Right atrium auricular region (tissue), 2 donors: ENCODE data around the gene PID1. TPM values are rescaled to one million over a fixed set of nuclear protein-coding genes. Genes with fewer than 3 reads are reported as not detected.

ENCODE experiments used
- DNase-seq: peaks from one replicate; pipeline ENCODE4 v3.0.0-alpha.2; 2019; ENCODE audit warnings: low spot score
- H3K27ac ChIP-seq, 2 donors: fragments of 200-600 bp; sonication (generic); 1 replicate in 1 of 2; 2 replicates in 1 of 2; pipeline ENCODE4 v1.5.1; 2016 to 2019
- H3K27me3 ChIP-seq, 2 donors: fragments of 200-600 bp; sonication (generic); one replicate each; pipeline versions ENCODE4 v1.5.1 to v1.6.0; 2017 to 2019
- H3K36me3 ChIP-seq: fragments of 200-600 bp; sonication (generic); one replicate; pipeline ENCODE4 v1.5.1; 2016
- H3K4me1 ChIP-seq, 2 donors: fragments of 200-600 bp; sonication (generic); one replicate each; pipeline versions ENCODE4 v1.5.1 to v1.6.0; 2017 to 2019
- H3K4me3 ChIP-seq, 2 donors: fragments of 200-600 bp; sonication (generic); 1 replicate in 1 of 2; 2 replicates in 1 of 2; pipeline ENCODE4 v1.5.1; 2017 to 2019; ENCODE audit warnings: mild to moderate bottlenecking in 1 of 2, moderate library complexity in 1 of 2
- H3K9me3 ChIP-seq, 2 donors: fragments of 200-600 bp; sonication (generic); one replicate each; pipeline ENCODE4 v1.5.1; 2019
- total RNA-seq, 2 donors: library from RNA; depleted of rRNA; stranded (reverse); fragments of >200 nt; gene quantifications; one replicate each; pipeline ENCODE4 v1.1.0, GENCODE V29; 2016
- TF ChIP-seq, protein P1 (sequence below), 2 donors: fragments of 200-600 bp; sonication (generic); IDR thresholded peaks; one replicate each; pipeline ENCODE4 v1.5.1; 2019; ENCODE audit warnings: antibody characterized with exemption in 2 of 2

PID1 gene
- total RNA-seq, 2 donors from 2014 or later, result 9.1 to 24.0 TPM

DNA sequence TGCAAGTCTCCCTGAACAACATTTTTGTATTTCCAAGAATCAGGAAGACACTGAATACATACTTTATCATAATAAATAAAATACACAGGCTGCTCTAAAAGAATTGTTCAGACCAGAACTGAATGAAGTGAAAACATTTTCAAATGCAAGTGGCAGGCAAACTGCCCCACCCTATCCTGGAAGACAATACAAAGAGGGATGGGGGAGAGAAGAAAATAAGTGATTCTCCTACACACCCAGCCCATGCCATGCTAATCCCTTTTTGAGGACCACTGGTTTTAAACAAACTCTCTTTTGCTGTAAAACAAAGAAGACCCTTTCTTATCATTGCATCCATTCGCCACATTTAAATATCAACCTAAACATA, 95.6 kb downstream of the PID1 start:
- Histone ChIP-seq H3K36me3 (no peaks in the 10 kb centered on the region), H3K4me3 (no peak overlapping the region), H3K27me3 (no peaks in the 10 kb centered on the region), H3K9me3 (peaks cover 0 to 4% of the 10 kb centered on the region in 2 donors), H3K27ac (no peak overlapping the region), H3K4me1 (peaks cover 0 to 12% of the 10 kb centered on the region in 2 donors)
- TF ChIP-seq, protein P1, sequence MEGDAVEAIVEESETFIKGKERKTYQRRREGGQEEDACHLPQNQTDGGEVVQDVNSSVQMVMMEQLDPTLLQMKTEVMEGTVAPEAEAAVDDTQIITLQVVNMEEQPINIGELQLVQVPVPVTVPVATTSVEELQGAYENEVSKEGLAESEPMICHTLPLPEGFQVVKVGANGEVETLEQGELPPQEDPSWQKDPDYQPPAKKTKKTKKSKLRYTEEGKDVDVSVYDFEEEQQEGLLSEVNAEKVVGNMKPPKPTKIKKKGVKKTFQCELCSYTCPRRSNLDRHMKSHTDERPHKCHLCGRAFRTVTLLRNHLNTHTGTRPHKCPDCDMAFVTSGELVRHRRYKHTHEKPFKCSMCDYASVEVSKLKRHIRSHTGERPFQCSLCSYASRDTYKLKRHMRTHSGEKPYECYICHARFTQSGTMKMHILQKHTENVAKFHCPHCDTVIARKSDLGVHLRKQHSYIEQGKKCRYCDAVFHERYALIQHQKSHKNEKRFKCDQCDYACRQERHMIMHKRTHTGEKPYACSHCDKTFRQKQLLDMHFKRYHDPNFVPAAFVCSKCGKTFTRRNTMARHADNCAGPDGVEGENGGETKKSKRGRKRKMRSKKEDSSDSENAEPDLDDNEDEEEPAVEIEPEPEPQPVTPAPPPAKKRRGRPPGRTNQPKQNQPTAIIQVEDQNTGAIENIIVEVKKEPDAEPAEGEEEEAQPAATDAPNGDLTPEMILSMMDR (IDR thresholded peaks at IDR 0.05), result no peak
- DNase-seq, result no peak

DNA sequence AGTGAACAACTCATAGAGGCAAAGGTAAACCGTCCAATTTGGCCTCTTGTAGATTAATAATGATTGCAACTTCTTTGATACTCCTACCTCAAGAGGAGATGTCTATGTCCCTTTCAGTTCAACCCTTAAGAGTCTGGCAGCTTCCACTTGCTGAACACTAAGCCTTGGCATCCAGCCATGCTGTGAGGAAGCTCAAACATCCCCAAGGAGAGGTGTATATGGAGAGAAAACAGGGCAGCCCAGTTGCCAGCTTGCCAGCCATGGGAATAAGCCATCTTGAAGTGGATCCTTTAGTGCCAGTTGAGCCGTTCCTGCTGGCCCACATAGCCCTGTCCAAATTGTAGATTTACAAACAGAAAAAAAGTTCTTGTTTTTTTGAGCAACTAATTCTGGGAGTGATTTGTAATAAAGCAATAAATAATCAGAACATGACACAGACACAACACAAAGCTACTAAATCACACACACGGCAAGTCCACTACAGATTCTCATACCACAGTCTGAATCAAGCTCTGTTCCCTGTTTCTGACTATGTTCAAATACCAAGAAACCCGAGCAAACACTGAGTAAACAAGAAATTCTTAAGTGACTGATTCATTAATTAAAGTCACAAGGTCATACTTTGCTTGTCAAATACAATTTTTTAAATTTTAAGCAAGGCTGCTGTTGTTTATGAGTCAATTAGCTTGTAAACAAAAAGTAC, 96.1 kb downstream of the PID1 start:
- TF ChIP-seq, protein P1 (IDR thresholded peaks at IDR 0.05), result no peak
- no peaks in the 10 kb centered on the region for H3K36me3 ChIP-seq
- no peak for DNase-seq
- H3K9me3 ChIP-seq, result peaks cover 0 to 4% of the 10 kb centered on the region in 2 donors
- H3K27ac ChIP-seq, result no peak overlapping the region
- no peak overlapping the region for H3K4me3 ChIP-seq
- no peaks in the 10 kb centered on the region for H3K27me3 ChIP-seq
- H3K4me1 ChIP-seq, result peaks cover 0 to 11% of the 10 kb centered on the region in 2 donors

DNA sequence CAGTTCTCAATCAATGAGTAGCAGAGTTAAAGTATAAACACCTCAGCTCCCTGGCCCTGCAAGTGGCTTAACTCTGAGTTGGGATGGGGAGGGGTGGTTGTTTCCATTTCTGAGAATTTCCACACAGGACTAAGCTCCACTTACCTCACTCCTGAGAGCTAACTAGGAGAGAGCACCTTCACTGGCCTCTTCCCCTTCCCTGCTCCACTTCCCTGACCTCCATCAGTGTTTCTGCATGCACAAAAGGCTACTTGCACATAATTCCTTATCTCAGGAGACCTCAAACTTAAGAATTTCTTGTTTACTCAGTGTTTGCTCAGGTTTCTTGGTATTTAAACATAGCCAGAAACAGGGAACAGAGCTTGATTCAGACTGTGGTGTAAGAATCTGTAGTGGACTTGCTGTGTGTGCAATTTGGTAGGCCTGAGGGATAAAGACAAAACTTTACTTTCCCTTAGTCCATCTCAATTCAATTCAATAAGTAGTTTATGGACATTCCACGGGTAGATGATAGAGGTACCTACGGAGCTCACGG, 97.2 kb downstream of the PID1 start:
- H3K36me3 ChIP-seq, result no peaks in the 10 kb centered on the region
- H3K4me1 ChIP-seq, result peaks cover 0 to under 1% of the 10 kb centered on the region in 2 donors
- H3K27ac ChIP-seq, result no peak overlapping the region
- H3K9me3 ChIP-seq, result peaks cover 0 to 4% of the 10 kb centered on the region in 2 donors
- TF ChIP-seq, protein P1 (IDR thresholded peaks at IDR 0.05), result no peak
- H3K27me3 ChIP-seq, result no peaks in the 10 kb centered on the region
- H3K4me3 ChIP-seq, result no peak overlapping the region
- no peak for DNase-seq

DNA sequence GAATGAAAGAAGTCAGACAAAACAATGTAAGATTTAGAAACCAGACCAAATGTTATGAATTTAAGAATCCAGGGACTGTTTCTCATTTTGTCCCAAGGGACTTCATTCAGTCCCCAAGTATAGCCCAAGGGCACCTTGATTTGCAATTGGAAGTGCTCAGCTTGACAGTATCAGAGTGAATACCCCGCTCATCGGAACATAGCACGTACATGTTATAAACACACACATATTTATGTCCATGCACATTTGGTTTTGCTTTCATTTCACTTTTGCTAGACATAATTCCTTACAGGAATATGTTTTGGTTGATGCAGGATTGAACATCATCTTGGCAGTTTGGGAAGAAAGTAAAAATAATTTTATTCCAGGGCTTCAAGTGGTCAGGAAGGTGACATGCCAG, 100.2 kb downstream of the PID1 start:
- no peaks in the 10 kb centered on the region for H3K27me3 ChIP-seq
- no peak overlapping the region for H3K4me3 ChIP-seq
- no peaks in the 10 kb centered on the region for H3K4me1 ChIP-seq
- no peak overlapping the region for H3K27ac ChIP-seq
- peaks cover 0 to 4% of the 10 kb centered on the region in 2 donors for H3K9me3 ChIP-seq
- DNase-seq, result no peak
- H3K36me3 ChIP-seq, result no peaks in the 10 kb centered on the region
- TF ChIP-seq, protein P1 (IDR thresholded peaks at IDR 0.05), result no peak

DNA sequence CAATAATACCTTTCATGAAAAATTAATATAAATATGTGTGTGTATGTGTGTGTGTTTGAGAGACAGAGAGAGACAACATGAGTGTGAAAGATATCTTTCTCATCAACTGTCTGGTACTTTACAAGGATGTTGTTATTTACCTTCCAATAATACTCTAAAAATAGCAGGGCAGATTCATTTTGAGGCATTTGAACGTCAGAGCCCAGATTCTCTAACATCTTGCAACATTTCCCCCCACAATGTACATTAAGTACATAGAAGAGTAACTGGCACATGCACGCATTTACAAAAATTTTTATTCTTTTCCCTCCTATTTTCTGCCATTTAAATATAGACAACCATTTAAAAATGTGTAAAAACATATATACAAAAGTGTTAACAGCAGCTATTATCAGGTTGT, 100.9 kb downstream of the PID1 start:
- TF ChIP-seq, protein P1 (IDR thresholded peaks at IDR 0.05), result no peak
- H3K9me3 ChIP-seq, result peaks cover 0 to 4% of the 10 kb centered on the region in 2 donors
- H3K36me3 ChIP-seq, result no peaks in the 10 kb centered on the region
- H3K27me3 ChIP-seq, result no peaks in the 10 kb centered on the region
- no peak for DNase-seq
- no peak overlapping the region for H3K27ac ChIP-seq
- no peak overlapping the region for H3K4me3 ChIP-seq
- H3K4me1 ChIP-seq, result no peaks in the 10 kb centered on the region
